Stimulated activated CD8-positive, alpha-beta memory T cell treated with anti-CD3 and anti-CD28 coated beads, Interleukin-2, amount 100 ng/mL, for 1 hour (primary cell): ENCODE measurements around the gene SYCN.

ENCODE experiments used
- DNase-seq, 2 donors: peaks; one replicate each; pipeline ENCODE4 v3.0.0-alpha.2; 2020; ENCODE audit warnings: low read depth in 2 of 2

The SYCN gene

GRCh38 chr19:39171479-39172465, 32.3 kb downstream of the SYCN start:
- no peak for DNase-seq

GRCh38 chr19:39170386-39171231, 33.5 kb downstream of the SYCN start:
- DNase-seq = no peak

GRCh38 chr19:39169143-39169810, 34.8 kb downstream of the SYCN start:
- no peak for DNase-seq

- DNase-seq = no peak
These were observed 35.6 kb downstream of the SYCN start for GRCh38 chr19:39168258-39169142.

- no peak for DNase-seq
These were observed 36.4 kb downstream of the SYCN start for GRCh38 chr19:39167461-39168257.

GRCh38 chr19:39166571-39167391, 37.3 kb downstream of the SYCN start:
- DNase-seq = no peak

- DNase-seq = no peak
These were observed 38.2 kb downstream of the SYCN start for GRCh38 chr19:39165857-39166256.

- no peak for DNase-seq
These were observed 39.8 kb downstream of the SYCN start for GRCh38 chr19:39164289-39164688.

GRCh38 chr19:39163621-39164020, 40.4 kb downstream of the SYCN start:
- no peak for DNase-seq

- DNase-seq = no peak
These were observed 41.5 kb downstream of the SYCN start for GRCh38 chr19:39162441-39163043.

- DNase-seq = no peak
These were observed 43.0 kb downstream of the SYCN start for GRCh38 chr19:39160889-39161672.

GRCh38 chr19:39160523-39160861, 43.6 kb downstream of the SYCN start:
- DNase-seq = no peak

GRCh38 chr19:39158646-39159260, 45.3 kb downstream of the SYCN start:
- DNase-seq = no peak

- no peak for DNase-seq
These were observed 46.1 kb downstream of the SYCN start for GRCh38 chr19:39157997-39158389.

- DNase-seq = no peak
These were observed 46.6 kb downstream of the SYCN start for GRCh38 chr19:39157275-39157996.

GRCh38 chr19:39156326-39157230, 47.5 kb downstream of the SYCN start:
- no peak for DNase-seq
